ENCODE measurements around the gene PTH2R.

The PTH2R gene

GRCh38 chr2:208463721-208464120 lies 57.1 kb downstream of the PTH2R start:
- no peak for DNase-seq
- Histone ChIP-seq H3K27me3 (replicated peaks in 2 of 5; ENCODE audit: control insufficient read depth in 4 of 5, insufficient read depth in 5 of 5, low read length in 4 of 5) (peaks cover 0 to 2% (median 0%) of the 10 kb centered on the region in 5 experiments), H3K4me3 (ENCODE audit: control insufficient read depth in 1 of 7, extremely low read depth in 1 of 7, insufficient read depth in 4 of 7, low read depth in 2 of 7, low read length in 6 of 7) (no peak overlapping the region), H3K4me1 (ENCODE audit: control extremely low read depth in 1 of 4, control insufficient read depth in 4 of 4, insufficient read depth in 4 of 4, low read length in 3 of 4) (no peaks in the 10 kb centered on the region), H3K9me3 (ENCODE audit: control extremely low read depth in 1 of 5, control insufficient read depth in 4 of 5, insufficient read depth in 2 of 5, low read depth in 1 of 5, low read length in 4 of 5) (no peaks in the 10 kb centered on the region), H3K27ac (ENCODE audit: insufficient read depth in 1 of 2, low read depth in 1 of 2, low read length in 2 of 2, poor library complexity in 1 of 2, severe bottlenecking in 2 of 2) (no peak overlapping the region), H3K36me3 (ENCODE audit: control insufficient read depth in 4 of 4, insufficient read depth in 4 of 4, low read length in 3 of 4) (no peaks in the 10 kb centered on the region)
- CTCF ChIA-PET: interaction anchor here (0.7 to 6.0 kb wide), 6 partner anchors 12 to 871 kb away, joined by 3 to 22 read pairs (median 3); no protein-coding TSS in a partner anchor
- no CpG with 5 or more reads among the region's 3 CpGs for WGBS (ENCODE audit: insufficient coverage)
- POLR2A ChIA-PET: no interaction called here

- H3K4me1 ChIP-seq (ENCODE audit: control extremely low read depth in 1 of 4, control insufficient read depth in 4 of 4, insufficient read depth in 4 of 4, low read length in 3 of 4): no peaks in the 10 kb centered on the region
- no peak overlapping the region for H3K4me3 ChIP-seq (ENCODE audit: control insufficient read depth in 1 of 7, extremely low read depth in 1 of 7, insufficient read depth in 4 of 7, low read depth in 2 of 7, low read length in 6 of 7)
- peaks cover 0 to 2% (median 0%) of the 10 kb centered on the region in 5 experiments for H3K27me3 ChIP-seq (replicated peaks in 2 of 5; ENCODE audit: control insufficient read depth in 4 of 5, insufficient read depth in 5 of 5, low read length in 4 of 5)
- DNase-seq: no peak
- no peak overlapping the region for H3K27ac ChIP-seq (ENCODE audit: insufficient read depth in 1 of 2, low read depth in 1 of 2, low read length in 2 of 2, poor library complexity in 1 of 2, severe bottlenecking in 2 of 2)
- no peaks in the 10 kb centered on the region for H3K9me3 ChIP-seq (ENCODE audit: control extremely low read depth in 1 of 5, control insufficient read depth in 4 of 5, insufficient read depth in 2 of 5, low read depth in 1 of 5, low read length in 4 of 5)
- CTCF ChIA-PET: interaction anchor here (0.7 to 6.0 kb wide), 5 partner anchors 12 to 870 kb away, joined by 3 to 22 read pairs (median 3); no protein-coding TSS in a partner anchor
- POLR2A ChIA-PET: no interaction called here
- no peaks in the 10 kb centered on the region for H3K36me3 ChIP-seq (ENCODE audit: control insufficient read depth in 4 of 4, insufficient read depth in 4 of 4, low read length in 3 of 4)
- WGBS (ENCODE audit: insufficient coverage): 99% methylated on average over 6 of the region's 8 CpGs
Observed at GRCh38 chr2:208464205-208464604, 57.6 kb downstream of the PTH2R start.

- 93% methylated on average over 2 of the region's 6 CpGs for WGBS (ENCODE audit: insufficient coverage)
- CTCF ChIA-PET: interaction anchor here (1.2 to 6.0 kb wide), 6 partner anchors 25 to 864 kb away, joined by 3 to 22 read pairs (median 5); partner anchors contain the start of gene PTH2R
- no peaks in the 10 kb centered on the region for H3K4me1 ChIP-seq (ENCODE audit: control extremely low read depth in 1 of 4, control insufficient read depth in 4 of 4, insufficient read depth in 4 of 4, low read length in 3 of 4)
- H3K27me3 ChIP-seq (replicated peaks in 2 of 5; ENCODE audit: control insufficient read depth in 4 of 5, insufficient read depth in 5 of 5, low read length in 4 of 5): peaks cover 0 to 2% (median 0%) of the 10 kb centered on the region in 5 experiments
- H3K36me3 ChIP-seq (ENCODE audit: control insufficient read depth in 4 of 4, insufficient read depth in 4 of 4, low read length in 3 of 4): no peaks in the 10 kb centered on the region
- DNase-seq: peak; percentile 68 to 79 (median 72)
- POLR2A ChIA-PET: no interaction called here
- H3K9me3 ChIP-seq (ENCODE audit: control extremely low read depth in 1 of 5, control insufficient read depth in 4 of 5, insufficient read depth in 2 of 5, low read depth in 1 of 5, low read length in 4 of 5): peaks cover 0 to 1% (median 0%) of the 10 kb centered on the region in 5 experiments
- H3K4me3 ChIP-seq (ENCODE audit: control insufficient read depth in 1 of 7, extremely low read depth in 1 of 7, insufficient read depth in 4 of 7, low read depth in 2 of 7, low read length in 6 of 7): no peak overlapping the region
- H3K27ac ChIP-seq (ENCODE audit: insufficient read depth in 1 of 2, low read depth in 1 of 2, low read length in 2 of 2, poor library complexity in 1 of 2, severe bottlenecking in 2 of 2): no peak overlapping the region
Observed at GRCh38 chr2:208466151-208466919, 59.7 kb downstream of the PTH2R start.

- Histone ChIP-seq H3K36me3 (ENCODE audit: control insufficient read depth in 4 of 4, insufficient read depth in 4 of 4, low read length in 3 of 4) (no peaks in the 10 kb centered on the region), H3K27me3 (replicated peaks in 2 of 5; ENCODE audit: control insufficient read depth in 4 of 5, insufficient read depth in 5 of 5, low read length in 4 of 5) (peaks cover 0 to 2% (median 0%) of the 10 kb centered on the region in 5 experiments), H3K9me3 (ENCODE audit: control extremely low read depth in 1 of 5, control insufficient read depth in 4 of 5, insufficient read depth in 2 of 5, low read depth in 1 of 5, low read length in 4 of 5) (peaks cover 0 to 5% (median 3%) of the 10 kb centered on the region in 5 experiments), H3K4me1 (ENCODE audit: control extremely low read depth in 1 of 4, control insufficient read depth in 4 of 4, insufficient read depth in 4 of 4, low read length in 3 of 4) (no peaks in the 10 kb centered on the region), H3K4me3 (ENCODE audit: control insufficient read depth in 1 of 7, extremely low read depth in 1 of 7, insufficient read depth in 4 of 7, low read depth in 2 of 7, low read length in 6 of 7) (no peak overlapping the region), H3K27ac (ENCODE audit: insufficient read depth in 1 of 2, low read depth in 1 of 2, low read length in 2 of 2, poor library complexity in 1 of 2, severe bottlenecking in 2 of 2) (no peak overlapping the region)
- WGBS (ENCODE audit: insufficient coverage): no CpG with 5 or more reads among the region's 1 CpG
- DNase-seq: no peak
- POLR2A ChIA-PET: no interaction called here
- CTCF ChIA-PET: interaction anchor here (1.2 to 6.0 kb wide), 7 partner anchors 9 to 864 kb away, joined by 3 to 22 read pairs (median 4); partner anchors contain the start of gene PTH2R
Observed at GRCh38 chr2:208466920-208467298, 60.3 kb downstream of the PTH2R start.

GRCh38 chr2:208467564-208467963 lies 61.0 kb downstream of the PTH2R start:
- peaks cover 0 to 10% (median 3%) of the 10 kb centered on the region in 5 experiments for H3K9me3 ChIP-seq (ENCODE audit: control extremely low read depth in 1 of 5, control insufficient read depth in 4 of 5, insufficient read depth in 2 of 5, low read depth in 1 of 5, low read length in 4 of 5)
- no peak overlapping the region for H3K27ac ChIP-seq (ENCODE audit: insufficient read depth in 1 of 2, low read depth in 1 of 2, low read length in 2 of 2, poor library complexity in 1 of 2, severe bottlenecking in 2 of 2)
- ChIA-PET POLR2A (no interaction called here), CTCF (interaction anchor here (1.0 to 6.0 kb wide), 5 partner anchors 8 to 863 kb away, joined by 3 to 22 read pairs (median 3); partner anchors contain the start of gene PTH2R)
- no CpG with 5 or more reads among the region's 1 CpG for WGBS (ENCODE audit: insufficient coverage)
- no peak overlapping the region for H3K4me3 ChIP-seq (ENCODE audit: control insufficient read depth in 1 of 7, extremely low read depth in 1 of 7, insufficient read depth in 4 of 7, low read depth in 2 of 7, low read length in 6 of 7)
- no peaks in the 10 kb centered on the region for H3K4me1 ChIP-seq (ENCODE audit: control extremely low read depth in 1 of 4, control insufficient read depth in 4 of 4, insufficient read depth in 4 of 4, low read length in 3 of 4)
- no peak for DNase-seq
- no peaks in the 10 kb centered on the region for H3K36me3 ChIP-seq (ENCODE audit: control insufficient read depth in 4 of 4, insufficient read depth in 4 of 4, low read length in 3 of 4)
- H3K27me3 ChIP-seq (replicated peaks in 2 of 5; ENCODE audit: control insufficient read depth in 4 of 5, insufficient read depth in 5 of 5, low read length in 4 of 5): peaks cover 0 to 2% (median 0%) of the 10 kb centered on the region in 5 experiments

- peaks cover 0 to 7% (median 0%) of the 10 kb centered on the region in 5 experiments for H3K9me3 ChIP-seq (ENCODE audit: control extremely low read depth in 1 of 5, control insufficient read depth in 4 of 5, insufficient read depth in 2 of 5, low read depth in 1 of 5, low read length in 4 of 5)
- no peak overlapping the region for H3K4me3 ChIP-seq (ENCODE audit: control insufficient read depth in 1 of 7, extremely low read depth in 1 of 7, insufficient read depth in 4 of 7, low read depth in 2 of 7, low read length in 6 of 7)
- CTCF ChIA-PET: no interaction called here
- no peak for DNase-seq
- no peaks in the 10 kb centered on the region for H3K4me1 ChIP-seq (ENCODE audit: control extremely low read depth in 1 of 4, control insufficient read depth in 4 of 4, insufficient read depth in 4 of 4, low read length in 3 of 4)
- H3K36me3 ChIP-seq (ENCODE audit: control insufficient read depth in 4 of 4, insufficient read depth in 4 of 4, low read length in 3 of 4): no peaks in the 10 kb centered on the region
- H3K27me3 ChIP-seq (replicated peaks in 2 of 5; ENCODE audit: control insufficient read depth in 4 of 5, insufficient read depth in 5 of 5, low read length in 4 of 5): no peaks in the 10 kb centered on the region
- H3K27ac ChIP-seq (ENCODE audit: insufficient read depth in 1 of 2, low read depth in 1 of 2, low read length in 2 of 2, poor library complexity in 1 of 2, severe bottlenecking in 2 of 2): no peak overlapping the region
- POLR2A ChIA-PET: no interaction called here
Observed at GRCh38 chr2:208477741-208478140, 71.1 kb downstream of the PTH2R start.

- H3K27me3 ChIP-seq (replicated peaks in 2 of 5; ENCODE audit: control insufficient read depth in 4 of 5, insufficient read depth in 5 of 5, low read length in 4 of 5): no peaks in the 10 kb centered on the region
- no peaks in the 10 kb centered on the region for H3K36me3 ChIP-seq (ENCODE audit: control insufficient read depth in 4 of 4, insufficient read depth in 4 of 4, low read length in 3 of 4)
- CTCF ChIA-PET: no interaction called here
- no peak for DNase-seq
- no peak overlapping the region for H3K27ac ChIP-seq (ENCODE audit: insufficient read depth in 1 of 2, low read depth in 1 of 2, low read length in 2 of 2, poor library complexity in 1 of 2, severe bottlenecking in 2 of 2)
- H3K9me3 ChIP-seq (ENCODE audit: control extremely low read depth in 1 of 5, control insufficient read depth in 4 of 5, insufficient read depth in 2 of 5, low read depth in 1 of 5, low read length in 4 of 5): peaks cover 0 to 7% (median 1%) of the 10 kb centered on the region in 5 experiments
- POLR2A ChIA-PET: no interaction called here
- no peaks in the 10 kb centered on the region for H3K4me1 ChIP-seq (ENCODE audit: control extremely low read depth in 1 of 4, control insufficient read depth in 4 of 4, insufficient read depth in 4 of 4, low read length in 3 of 4)
- H3K4me3 ChIP-seq (ENCODE audit: control insufficient read depth in 1 of 7, extremely low read depth in 1 of 7, insufficient read depth in 4 of 7, low read depth in 2 of 7, low read length in 6 of 7): no peak overlapping the region
- WGBS (ENCODE audit: insufficient coverage): 100% methylated on average over 2 of the region's 5 CpGs
Observed at GRCh38 chr2:208479342-208479741, 72.8 kb downstream of the PTH2R start.
